ENCODE data around the gene GMEB1. TPM values are rescaled to one million over a fixed set of nuclear protein-coding genes. Genes with fewer than 3 reads are reported as not detected.
"Not testable (repeated sequence)": the region's sequence is repeated elsewhere in the genome, so short reads cannot be mapped to it uniquely, and the experiment has no call there.

The GMEB1 gene
- total RNA-seq, 3 donors from 2014 or later = 12.5 to 13.9 (median 13.0) TPM

- DNase-seq (no peak), ATAC-seq (no peak)
- Histone ChIP-seq H3K4me3 (no peak overlapping the region), H3K9me3 (no peaks in the 10 kb centered on the region), H3K36me3 (ENCODE audit: low read depth) (peaks cover 7% of the 10 kb centered on the region), H3K4me1 (ENCODE audit: low read depth) (peaks cover 74% of the 10 kb centered on the region)
- intact Hi-C loops (cut with DNase I, micrococcal nuclease) = no loop called here
- no peak for TF ChIP-seq CTCF (IDR thresholded peaks at IDR 0.05)
These were observed 77.1 kb downstream of the GMEB1 start for GRCh38 chr1:28745653-28746173.

GRCh38 chr1:28750330-28750729 lies 81.7 kb downstream of the GMEB1 start:
- no peak for TF ChIP-seq CTCF (IDR thresholded peaks at IDR 0.05)
- no peaks in the 10 kb centered on the region for H3K36me3 ChIP-seq (ENCODE audit: low read depth)
- H3K4me3 ChIP-seq = no peak overlapping the region
- intact Hi-C loops (cut with DNase I, micrococcal nuclease) = no loop called here
- peaks cover 62% of the 10 kb centered on the region for H3K4me1 ChIP-seq (ENCODE audit: low read depth)
- ATAC-seq (no peak), DNase-seq (no peak)
- H3K9me3 ChIP-seq = no peaks in the 10 kb centered on the region

GRCh38 chr1:28750771-28751294 lies 82.2 kb downstream of the GMEB1 start:
- DNase-seq; H3K4me3 ChIP-seq; ATAC-seq; H3K36me3 ChIP-seq (ENCODE audit: low read depth); intact Hi-C loops (cut with DNase I, micrococcal nuclease); H3K9me3 ChIP-seq: not testable (repeated sequence)
- peaks cover 64% of the 10 kb centered on the region for H3K4me1 ChIP-seq (ENCODE audit: low read depth)

- intact Hi-C loops (cut with DNase I, micrococcal nuclease) = no loop called here
- no peaks in the 10 kb centered on the region for H3K36me3 ChIP-seq (ENCODE audit: low read depth)
- H3K4me3 ChIP-seq = no peak overlapping the region
- no peak for DNase-seq
- ATAC-seq = no peak
- no peak for TF ChIP-seq CTCF (IDR thresholded peaks at IDR 0.05)
- H3K4me1 ChIP-seq (ENCODE audit: low read depth) = peaks cover 64% of the 10 kb centered on the region
- H3K9me3 ChIP-seq = no peaks in the 10 kb centered on the region
These were observed 82.9 kb downstream of the GMEB1 start for GRCh38 chr1:28751315-28752060.

- intact Hi-C loops (cut with DNase I, micrococcal nuclease) = no loop called here
- no peak for TF ChIP-seq CTCF (IDR thresholded peaks at IDR 0.05)
These were observed 87.1 kb downstream of the GMEB1 start for GRCh38 chr1:28755701-28756100.

GRCh38 chr1:28756846-28757245 lies 88.3 kb downstream of the GMEB1 start:
- peaks cover 31% of the 10 kb centered on the region for H3K4me1 ChIP-seq (ENCODE audit: low read depth)
- ATAC-seq (no peak), DNase-seq (no peak)
- TF ChIP-seq CTCF (IDR thresholded peaks at IDR 0.05) = no peak
- intact Hi-C loops (cut with DNase I, micrococcal nuclease) = no loop called here
- no peaks in the 10 kb centered on the region for H3K36me3 ChIP-seq (ENCODE audit: low read depth)
- H3K4me3 ChIP-seq = no peak overlapping the region
- no peaks in the 10 kb centered on the region for H3K9me3 ChIP-seq

More at GRCh38 chr1:28755701-28756100, 87.1 kb downstream of the GMEB1 start:
- no peak for DNase-seq
- Histone ChIP-seq H3K36me3 (ENCODE audit: low read depth) (no peaks in the 10 kb centered on the region), H3K4me3 (no peak overlapping the region), H3K4me1 (ENCODE audit: low read depth) (peaks cover 39% of the 10 kb centered on the region), H3K9me3 (no peaks in the 10 kb centered on the region)
- ATAC-seq = no peak

Data from mucosa of descending colon (tissue), 3 donors.